Activated T-cell treated with anti-CD3 and anti-CD28 coated beads for 4 hours (primary cell): ENCODE measurements around the gene MTX2.
"Not testable (repeated sequence)": the region's sequence is repeated elsewhere in the genome, so short reads cannot be mapped to it uniquely, and the experiment has no call there.

ENCODE experiments used
- DNase-seq: peaks from one replicate; pipeline ENCODE4 v3.0.0-alpha.2; 2020

MTX2 gene

DNA sequence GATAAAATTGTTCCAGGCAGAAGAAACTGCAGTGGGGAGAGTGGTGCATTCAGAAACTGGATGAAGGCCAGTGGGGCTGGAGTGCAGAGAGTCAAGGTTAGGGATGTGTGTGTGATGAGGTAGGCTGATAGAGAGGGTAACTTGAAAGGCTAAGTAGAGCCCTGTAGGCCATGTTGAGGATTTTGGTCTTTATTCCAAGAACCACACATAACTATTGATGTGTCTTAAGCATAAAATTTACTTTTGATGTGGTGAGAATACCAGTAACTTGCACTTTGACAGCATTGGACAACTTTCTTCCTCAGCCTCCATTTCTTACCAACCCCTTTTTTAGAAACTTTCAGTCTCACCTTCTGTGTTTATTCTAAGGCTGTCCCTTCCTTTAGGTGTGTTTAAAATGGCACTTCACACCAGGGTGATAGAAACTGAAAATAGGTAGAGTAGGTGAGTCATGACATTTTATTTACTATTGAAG is 22.6 kb downstream of the MTX2 start:
- DNase-seq, result no peak

DNA sequence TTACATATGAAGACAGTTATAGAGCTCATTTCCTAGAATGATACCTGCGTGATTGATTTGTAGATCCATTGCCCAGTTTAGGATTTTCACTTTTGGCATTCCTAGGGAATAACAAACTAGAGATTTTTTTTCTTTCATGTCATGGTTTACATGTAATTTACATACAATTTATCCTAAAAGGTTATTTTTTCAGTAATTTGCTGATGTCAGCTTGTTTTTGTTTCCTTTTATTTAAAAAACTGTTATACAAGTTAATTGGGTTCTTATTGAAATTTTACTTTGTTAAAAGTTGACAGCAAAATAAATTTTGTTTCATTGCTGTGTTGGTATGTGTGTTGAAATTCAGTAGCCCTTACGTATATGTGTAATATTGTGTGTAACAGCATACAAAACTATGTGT is 23.4 kb downstream of the MTX2 start:
- DNase-seq, result no peak

DNA sequence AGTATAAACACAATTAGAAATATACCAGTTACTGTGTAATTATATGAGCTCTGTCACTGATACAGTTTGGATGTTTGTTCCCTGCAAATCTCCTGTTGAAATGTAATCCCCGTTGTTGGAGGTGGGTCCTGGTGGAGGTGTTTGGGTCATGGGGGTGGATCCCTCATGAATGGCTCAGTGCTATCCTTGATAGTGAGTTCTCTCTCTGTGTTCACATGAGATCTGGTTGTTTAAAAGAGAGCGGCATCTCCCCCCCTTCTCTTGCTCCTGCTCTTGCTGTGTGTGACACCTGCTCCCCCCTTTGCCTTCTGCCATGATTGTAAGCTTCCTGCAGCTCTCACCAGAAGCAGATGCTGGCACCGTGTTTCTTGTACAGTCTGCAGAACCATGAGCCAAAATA is 24.1 kb downstream of the MTX2 start:
- DNase-seq, result no peak

DNA sequence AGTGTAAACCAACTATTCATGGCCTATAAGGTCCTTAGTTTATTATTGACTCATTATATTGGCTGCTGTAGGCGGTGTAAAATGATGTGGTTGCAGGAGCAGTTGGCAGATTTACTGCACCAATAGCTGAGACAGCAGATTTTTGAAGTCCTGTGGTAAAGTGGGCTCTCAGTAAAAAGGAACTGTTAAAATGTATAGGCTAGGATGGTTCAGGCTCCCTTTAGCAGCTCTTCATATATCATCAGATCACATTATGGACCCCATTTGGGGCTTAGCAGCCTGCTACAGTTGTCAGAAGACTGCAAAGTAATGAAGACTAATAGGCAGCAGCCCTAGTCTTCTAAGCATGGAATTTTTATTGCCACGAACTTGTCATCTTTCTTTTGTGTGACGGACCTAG is 27.8 kb downstream of the MTX2 start:
- no peak for DNase-seq

DNA sequence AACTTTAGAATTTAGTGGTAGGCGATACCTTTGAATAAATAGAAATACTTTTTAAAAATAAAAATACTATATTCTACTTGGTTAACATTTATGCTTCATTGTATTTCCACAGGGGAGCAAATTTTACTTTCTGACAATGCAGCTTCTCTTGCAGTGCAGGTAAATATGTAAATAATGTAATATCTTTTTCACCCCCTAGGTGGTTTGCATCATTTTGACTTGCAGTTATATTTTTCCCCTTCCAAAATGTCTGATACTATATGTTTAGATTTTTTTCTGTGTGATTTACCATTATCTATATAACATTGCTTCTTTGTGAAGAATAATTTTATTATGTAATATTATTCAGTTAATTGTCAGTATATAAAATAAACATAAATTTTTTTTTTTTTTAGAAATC is 28.5 kb downstream of the MTX2 start:
- no peak for DNase-seq

DNA sequence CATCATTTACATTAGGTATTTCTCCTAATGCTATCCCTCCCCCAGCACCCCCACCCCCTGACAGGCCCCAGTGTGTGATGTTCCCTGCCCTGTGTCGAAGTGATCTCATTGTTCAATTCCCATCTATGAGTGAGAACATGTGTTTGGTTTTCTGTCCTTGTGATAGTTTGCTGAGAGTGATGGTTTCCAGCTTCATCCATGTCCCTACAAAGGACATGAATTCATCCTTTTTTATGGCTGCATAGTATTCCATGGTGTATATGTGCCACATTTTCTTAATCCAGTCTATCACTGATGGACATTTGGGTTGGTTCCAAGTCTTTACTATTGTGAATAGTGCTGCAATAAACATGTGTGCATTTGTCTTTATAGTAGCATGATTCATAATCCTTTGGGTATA is 36.8 kb downstream of the MTX2 start:
- not testable (repeated sequence) for DNase-seq

DNA sequence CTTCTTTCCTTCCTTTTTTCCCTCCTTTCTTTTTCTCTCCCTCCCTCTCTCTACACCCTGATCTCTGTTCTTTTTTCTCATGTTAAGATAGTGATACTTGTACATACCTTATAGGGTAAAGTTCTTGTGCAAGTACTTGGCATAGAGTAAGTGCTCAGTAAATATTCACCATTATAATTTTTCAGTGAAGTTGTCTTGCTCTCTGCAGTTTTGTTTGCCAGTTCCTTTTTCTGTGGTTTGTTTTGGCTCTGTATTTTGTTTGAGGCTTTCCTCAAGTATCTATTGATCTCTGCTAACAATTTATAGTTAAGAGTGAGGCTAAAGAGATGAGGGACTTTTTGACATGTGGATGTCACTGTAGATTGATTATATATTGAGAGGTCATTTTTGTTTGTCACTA is 48.0 kb downstream of the MTX2 start:
- no peak for DNase-seq

DNA sequence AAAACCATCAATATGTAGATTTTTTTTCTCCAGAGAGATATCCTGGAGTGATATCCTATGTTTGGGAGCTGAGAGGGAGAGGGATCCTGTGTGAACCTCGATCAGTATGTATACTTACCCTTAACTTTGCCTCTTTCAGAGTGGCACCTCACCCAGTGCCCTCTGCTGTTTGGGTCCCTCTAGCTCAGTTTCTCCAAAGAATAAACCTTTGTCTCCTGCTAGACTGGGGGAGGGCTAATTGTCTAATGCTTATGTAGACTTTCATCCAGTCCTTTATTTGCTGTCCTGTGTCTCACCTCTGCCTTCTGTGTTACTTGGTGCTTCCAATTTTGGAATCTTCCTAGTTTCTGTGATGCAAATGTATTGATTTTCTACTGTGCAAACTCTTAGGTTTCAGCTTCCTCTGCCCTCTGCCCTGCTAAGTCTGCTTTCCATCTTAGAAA is 48.4 kb downstream of the MTX2 start:
- DNase-seq, result no peak

DNA sequence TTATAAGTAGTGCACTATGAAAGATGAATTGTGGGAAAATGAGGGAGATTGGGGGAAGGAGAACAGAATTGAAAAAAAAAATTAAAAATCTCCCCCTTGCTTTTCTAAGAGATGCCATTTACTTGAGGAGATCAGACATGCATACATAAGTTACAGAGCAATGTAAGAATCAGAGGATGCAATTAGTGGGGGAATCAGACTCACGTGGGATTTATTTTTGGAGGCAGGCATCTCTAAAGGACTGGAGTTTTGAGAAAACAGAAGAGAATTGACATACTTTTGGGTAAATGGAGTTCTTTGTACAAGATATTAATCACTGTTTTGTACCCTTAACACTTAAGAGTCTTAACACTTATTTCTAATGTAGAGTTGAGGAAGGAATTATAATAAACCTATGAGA is 52.7 kb downstream of the MTX2 start:
- no peak for DNase-seq

DNA sequence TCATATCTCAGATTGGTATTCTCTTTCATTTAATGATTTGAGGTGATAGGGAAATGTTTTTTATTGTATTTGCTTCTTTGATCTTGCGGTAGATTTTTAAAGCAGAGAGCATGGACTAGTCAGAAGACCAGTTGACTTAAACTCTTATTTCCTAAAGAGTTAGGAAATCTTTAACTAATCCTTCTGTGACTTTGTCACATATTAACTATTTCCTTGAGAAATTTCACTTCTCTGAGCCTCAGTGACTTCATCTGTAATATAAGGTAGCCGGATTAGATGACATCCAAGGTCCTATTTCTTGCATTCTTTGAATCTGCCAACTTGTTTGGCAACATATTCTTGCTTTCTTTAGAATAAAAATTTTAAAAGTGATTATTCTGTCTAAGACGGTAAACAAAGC is 55.6 kb downstream of the MTX2 start:
- no peak for DNase-seq

DNA sequence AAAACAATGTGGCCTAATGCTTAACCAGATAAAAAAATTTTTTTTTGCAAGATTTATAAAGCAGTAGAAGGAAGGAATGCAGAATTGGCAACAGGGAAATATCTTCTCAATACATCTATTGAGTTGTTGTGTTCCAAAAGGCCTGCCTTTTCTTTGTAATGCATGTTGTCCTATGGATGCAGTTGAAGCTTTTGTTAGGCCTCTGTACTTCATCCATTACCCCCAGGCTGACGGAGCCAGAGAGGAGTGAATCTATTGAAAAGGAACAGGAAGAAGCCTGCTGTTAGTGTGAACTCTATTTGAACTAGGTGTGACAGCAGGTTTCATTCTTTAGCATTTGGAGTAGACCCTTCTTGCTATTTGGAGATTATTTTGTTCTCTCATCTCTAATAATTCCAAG is 56.5 kb downstream of the MTX2 start:
- no peak for DNase-seq

DNA sequence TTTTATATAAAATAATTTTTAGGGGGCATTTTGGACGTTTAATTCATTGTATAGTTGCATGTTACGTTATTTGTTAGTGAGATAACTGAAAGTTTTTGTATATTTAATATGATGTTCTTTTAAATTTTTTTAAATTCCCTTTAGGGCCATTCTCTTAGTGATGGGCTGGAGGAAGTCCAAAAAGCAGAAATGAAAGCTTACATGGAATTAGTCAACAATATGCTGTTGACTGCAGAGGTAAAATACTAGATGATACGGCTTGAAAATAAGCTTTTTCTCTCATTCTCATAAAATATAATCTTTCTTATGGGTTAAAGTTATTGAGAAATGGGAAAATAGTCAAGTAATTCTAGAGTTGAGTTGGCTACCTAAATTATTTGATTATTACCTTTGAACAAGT is 58.9 kb downstream of the MTX2 start:
- no peak for DNase-seq

DNA sequence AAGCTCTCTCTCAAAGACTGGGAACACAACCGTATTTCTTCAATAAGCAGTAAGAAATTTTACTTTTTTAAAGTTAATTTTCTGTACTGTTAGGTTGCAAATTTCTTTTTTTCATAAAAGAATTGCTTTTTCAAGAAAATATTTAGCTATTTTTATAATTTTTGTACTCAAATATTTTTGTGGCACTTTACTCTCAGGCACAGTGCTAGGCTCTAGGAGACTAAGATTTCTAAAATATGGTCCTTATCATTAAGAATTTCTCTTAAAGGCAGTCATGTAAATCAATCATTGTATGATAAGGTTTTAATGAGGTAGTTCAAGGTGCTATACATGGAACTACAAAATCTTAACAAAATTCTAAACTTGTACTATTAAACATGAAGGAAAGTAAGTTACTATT is 61.4 kb downstream of the MTX2 start:
- DNase-seq, result no peak

DNA sequence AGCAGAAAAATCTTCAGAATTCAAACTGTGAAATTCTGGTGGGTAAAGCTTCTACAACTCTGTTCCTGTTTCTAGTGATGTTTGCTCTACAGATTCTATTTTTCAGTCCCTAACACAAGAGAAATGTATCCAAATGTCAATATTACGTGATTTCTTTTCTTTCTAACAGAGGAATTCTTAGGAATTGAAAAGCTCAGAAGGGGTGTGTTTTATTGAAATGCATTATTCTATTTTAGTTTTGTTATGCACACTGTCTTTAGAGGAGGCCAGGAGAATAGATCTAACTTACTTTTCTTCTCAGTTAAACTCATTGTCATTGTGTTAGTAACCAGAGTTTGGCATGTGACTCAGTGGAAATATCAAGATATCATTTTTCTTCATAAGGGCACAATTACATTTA is 62.4 kb downstream of the MTX2 start:
- no peak for DNase-seq

DNA sequence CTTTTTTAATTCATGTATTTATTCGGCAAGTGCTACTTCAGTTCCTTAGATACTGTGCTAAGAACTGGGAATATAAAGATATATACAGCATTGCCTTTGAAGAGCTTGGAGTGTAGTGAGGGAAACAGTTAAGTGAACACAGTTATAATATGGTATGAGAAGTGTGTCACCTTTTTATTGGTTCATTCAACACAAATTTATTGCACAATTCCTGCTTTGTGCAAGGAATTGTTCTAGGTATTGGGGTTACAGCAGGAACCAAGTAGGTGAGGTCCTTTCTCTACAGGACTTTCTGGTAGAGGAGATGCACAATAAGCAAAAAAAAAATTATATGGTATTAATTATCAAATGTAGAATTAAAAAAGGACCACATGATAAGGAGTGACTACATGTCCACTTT is 65.5 kb downstream of the MTX2 start:
- DNase-seq, result no peak

DNA sequence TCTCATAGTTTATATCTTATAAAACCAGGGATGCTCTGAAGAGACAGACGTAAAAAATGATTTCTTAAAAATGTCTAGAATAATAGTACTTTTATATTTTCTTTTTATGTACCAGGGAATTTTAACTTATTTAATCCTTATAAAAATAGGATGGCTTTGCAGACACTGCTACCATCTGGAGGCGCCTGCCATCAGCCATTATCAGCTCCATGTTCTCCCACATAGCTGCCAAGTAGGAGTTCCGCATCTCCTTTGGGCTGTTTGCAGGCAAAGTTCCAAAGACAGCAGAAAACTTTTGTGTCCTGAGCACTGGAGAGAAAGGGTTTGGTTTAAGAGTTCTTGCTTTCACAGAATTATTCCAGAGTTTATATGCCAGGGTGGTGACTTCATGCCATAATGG is 69.2 kb downstream of the MTX2 start:
- no peak for DNase-seq

DNA sequence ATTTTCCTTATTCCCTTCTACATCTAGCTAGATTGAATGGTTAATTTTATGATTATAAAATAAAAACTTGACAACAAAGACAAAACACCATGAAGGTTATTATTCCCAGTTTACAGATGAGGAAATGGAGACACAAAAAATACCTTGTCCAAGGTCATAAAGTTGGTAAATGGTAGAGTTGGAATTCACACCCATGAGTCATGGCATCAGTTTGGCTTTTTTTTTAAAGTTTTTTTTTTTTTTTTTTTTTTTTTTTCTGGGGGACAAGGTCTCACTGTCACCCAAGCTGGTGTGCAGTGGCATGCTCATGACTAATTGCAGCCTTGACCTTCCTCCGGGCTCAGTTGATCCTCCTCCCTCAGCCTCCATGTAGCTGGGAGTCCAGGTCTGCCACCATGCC is 70.0 kb downstream of the MTX2 start:
- DNase-seq, result no peak

DNA sequence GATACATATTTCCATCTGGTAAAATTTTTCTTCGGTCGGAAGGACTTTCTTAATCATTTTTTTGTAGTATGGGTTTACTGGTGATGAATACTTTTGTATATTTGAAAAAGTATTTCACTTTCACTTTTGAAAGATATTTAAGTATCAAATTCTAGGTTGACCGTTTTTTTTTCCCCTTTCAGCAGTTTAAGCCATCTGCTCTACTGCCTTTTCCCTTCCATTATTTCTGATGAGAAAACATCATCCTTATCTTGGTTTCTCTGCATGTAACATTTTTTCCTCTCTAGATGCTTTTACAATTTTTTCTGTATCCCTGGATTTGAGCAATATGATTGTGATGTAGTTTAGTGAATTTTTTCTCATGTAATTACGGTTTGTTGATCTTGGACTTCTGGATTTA is 87.0 kb downstream of the MTX2 start:
- DNase-seq, result no peak

DNA sequence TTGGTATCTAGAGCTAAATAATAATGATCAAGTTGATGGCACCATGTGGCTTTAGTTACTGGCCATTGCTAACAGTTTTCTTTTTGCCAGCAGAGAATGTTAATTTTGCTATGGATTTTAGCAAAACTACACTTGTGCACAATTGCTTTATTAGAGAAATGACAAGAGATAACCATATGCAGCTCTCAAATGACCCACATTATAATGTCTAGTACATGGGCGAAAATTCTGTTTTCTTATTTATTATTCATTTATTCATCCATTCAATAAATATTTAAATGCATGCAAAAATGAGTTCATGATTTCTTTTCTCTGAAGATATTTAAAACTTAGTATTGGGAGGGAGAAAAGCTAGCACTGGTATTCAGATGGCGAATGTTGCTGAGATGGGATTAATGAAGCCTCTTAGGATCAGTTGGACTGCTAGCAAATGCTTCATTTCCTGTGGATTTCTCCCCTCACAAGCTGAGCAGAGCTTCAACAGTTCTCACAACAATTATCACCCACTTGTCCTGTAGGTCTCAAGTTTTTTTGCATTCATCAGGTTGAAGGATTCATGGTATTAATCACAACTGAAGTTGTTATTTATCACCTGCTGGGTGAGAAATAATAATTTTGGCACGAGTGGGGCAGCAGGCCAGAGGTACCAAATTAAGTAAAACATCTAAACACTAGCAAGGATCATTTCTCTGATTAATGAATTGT is 95.2 kb downstream of the MTX2 start:
- no peak for DNase-seq

DNA sequence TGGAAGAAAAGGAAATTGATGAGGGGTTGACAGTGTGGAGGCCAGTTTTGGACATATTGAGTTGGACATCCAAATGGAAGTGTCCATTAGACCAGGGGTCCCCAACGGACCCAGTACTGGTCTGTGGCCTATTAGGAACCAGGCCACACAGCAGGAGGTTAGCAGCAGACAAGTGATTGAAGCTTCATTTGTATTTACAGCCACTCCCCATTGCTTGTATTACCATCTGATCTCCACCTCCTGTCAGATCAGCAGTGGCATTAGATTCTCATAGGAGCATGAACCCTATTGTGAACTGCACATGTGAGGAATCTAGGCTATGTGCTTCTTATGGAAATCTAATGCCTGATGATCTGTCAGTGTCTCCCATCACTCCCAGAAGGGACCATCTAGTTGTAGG is 99.1 kb downstream of the MTX2 start:
- DNase-seq, result no peak

DNA sequence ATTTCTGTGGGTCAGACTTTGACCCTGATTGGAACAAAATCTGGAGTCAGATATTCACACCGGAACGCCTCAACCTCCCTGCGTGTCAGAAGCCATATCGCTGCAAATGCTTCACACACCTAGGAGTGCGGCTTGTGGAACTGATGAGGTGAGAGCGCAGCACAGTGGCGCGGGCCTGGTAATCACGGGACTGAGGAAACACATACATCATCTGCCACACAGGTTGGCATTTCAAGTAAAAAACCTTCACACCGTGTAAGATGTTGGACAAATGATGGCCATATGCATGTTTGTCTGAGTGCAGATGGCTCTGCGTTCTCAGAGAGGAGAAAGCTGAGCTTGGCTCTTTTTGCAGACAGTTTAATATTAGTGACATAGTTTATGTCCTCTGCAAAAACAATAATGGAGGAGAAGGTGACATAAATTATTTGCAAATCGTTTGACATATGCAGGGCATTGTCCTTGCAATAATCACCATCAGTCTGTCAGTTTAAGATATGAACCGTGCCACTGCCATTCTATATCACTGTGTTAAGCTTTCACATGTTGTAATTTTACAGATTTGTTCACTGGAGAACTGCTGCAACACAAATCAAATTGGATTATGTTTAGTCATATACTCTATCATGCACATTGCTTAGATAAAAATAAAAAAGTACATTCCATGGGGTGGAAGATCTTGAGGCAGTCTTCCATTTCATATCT is 101.4 kb downstream of the MTX2 start:
- DNase-seq, result no peak

DNA sequence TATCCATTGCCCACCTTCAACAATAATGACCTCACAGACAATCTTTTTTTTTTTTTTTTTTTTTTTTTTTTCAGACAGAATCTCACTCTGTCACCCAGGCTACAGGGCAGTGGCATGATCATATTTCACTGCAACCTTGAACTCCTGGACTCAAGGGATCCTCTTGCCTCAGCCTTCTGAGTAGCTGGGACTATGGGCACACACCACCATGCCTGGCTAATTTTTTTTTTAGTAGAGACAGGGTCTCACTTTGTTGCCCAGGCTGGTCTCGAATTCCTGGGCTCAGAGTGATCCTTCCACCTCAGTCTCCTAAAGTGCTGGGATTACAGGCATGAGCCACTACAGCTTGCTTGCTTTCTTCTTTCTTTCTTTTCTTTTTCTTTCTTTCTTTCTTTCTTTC is 103.9 kb downstream of the MTX2 start:
- DNase-seq, result not testable (repeated sequence)

DNA sequence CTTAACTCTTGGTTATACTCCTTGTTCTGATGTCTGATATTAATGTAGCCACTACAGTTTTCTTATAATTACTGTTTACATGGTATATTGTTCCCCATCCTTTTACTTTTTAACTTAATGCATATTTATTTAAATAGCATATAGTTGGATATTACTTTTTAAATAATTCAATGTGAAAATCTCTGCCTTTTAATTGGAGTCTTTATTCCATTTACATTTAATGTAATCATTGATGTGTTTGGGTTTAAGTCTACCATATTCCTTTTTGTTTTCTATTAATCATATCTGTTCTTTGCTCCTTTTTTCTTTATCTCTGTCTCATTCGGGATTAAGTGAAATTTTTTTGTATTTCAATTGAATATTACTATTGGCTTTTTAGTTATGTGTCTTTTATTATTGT is 109.1 kb downstream of the MTX2 start:
- no peak for DNase-seq

DNA sequence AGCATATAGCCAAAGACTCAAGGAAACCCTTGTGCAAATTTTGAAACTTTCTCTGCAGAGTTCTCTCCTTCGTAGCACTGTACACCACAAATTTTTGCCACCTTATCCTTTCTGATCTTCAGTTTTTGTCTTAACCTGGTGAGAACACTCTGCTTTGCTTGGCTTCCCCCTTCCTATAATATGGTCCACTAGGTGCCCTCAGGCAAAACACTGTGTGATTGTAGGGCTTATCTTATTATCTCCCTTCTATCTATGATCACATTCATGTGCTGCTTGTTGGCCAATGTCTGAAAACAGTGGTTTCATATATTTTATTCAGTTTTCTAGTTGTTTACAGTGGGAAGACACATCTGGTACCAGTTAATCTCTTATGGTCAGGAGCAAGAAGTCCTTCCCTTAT is 111.1 kb downstream of the MTX2 start:
- DNase-seq, result no peak

DNA sequence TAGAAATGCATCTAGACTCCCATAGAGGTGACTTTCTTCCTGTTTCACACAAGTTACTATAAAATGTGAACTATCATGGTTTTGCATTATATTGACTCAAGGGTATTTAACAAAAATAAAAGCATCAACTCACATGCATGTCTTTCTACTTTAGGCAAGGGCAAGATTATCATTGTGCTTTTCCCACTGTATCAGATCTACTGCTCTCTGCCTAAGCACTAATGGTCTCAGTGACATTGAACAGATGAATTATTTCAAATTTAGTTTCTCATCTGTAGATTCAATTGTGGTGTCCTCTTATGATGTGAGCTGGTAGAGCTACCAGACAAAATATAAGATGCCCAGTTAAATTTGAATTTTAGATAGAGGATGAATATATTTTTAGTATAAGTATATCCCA is 113.9 kb downstream of the MTX2 start:
- no peak for DNase-seq
